WI38 (cell line): Measurements from ENCODE around the gene SHISA6.

Source experiments
- H3K4me3 ChIP-seq: 2 replicates; pipeline ENCODE4 v1.5.1; 2011; ENCODE audit warnings: low read depth, mild to moderate bottlenecking, control low read depth, low read length
- CTCF ChIP-seq: IDR thresholded peaks from 2 replicates; pipeline ENCODE4 v1.5.1; 2012; ENCODE audit warnings: low read depth, mild to moderate bottlenecking, control low read depth, low read length

SHISA6 gene

GRCh38 chr17:11326492-11326891 is 85.5 kb downstream of the SHISA6 start:
- H3K4me3 ChIP-seq = no peak overlapping the region
- no peak for TF ChIP-seq CTCF

- no peak for TF ChIP-seq CTCF
- H3K4me3 ChIP-seq = no peak overlapping the region
Measured at GRCh38 chr17:11328770-11329169, 87.8 kb downstream of the SHISA6 start.

- no peak overlapping the region for H3K4me3 ChIP-seq
- TF ChIP-seq CTCF = no peak
Measured at GRCh38 chr17:11330006-11330405, 89.0 kb downstream of the SHISA6 start.

GRCh38 chr17:11330826-11331225 is 89.8 kb downstream of the SHISA6 start:
- H3K4me3 ChIP-seq = no peak overlapping the region
- no peak for TF ChIP-seq CTCF

- no peak for TF ChIP-seq CTCF
- H3K4me3 ChIP-seq = no peak overlapping the region
Measured at GRCh38 chr17:11331547-11332513, 90.8 kb downstream of the SHISA6 start.

- no peak overlapping the region for H3K4me3 ChIP-seq
- TF ChIP-seq CTCF = no peak
Measured at GRCh38 chr17:11332706-11333105, 91.7 kb downstream of the SHISA6 start.

GRCh38 chr17:11334493-11334892 is 93.5 kb downstream of the SHISA6 start:
- H3K4me3 ChIP-seq = no peak overlapping the region
- no peak for TF ChIP-seq CTCF
